ENCODE data around the gene GGT1. TPM values are rescaled to one million over a fixed set of nuclear protein-coding genes. Genes with fewer than 3 reads are reported as not detected.
"Not testable (repeated sequence)": the region's sequence is repeated elsewhere in the genome, so short reads cannot be mapped to it uniquely, and the experiment has no call there.

Gene GGT1
- total RNA-seq, 1 donor from 2014 or later, result 4.8 TPM

DNA sequence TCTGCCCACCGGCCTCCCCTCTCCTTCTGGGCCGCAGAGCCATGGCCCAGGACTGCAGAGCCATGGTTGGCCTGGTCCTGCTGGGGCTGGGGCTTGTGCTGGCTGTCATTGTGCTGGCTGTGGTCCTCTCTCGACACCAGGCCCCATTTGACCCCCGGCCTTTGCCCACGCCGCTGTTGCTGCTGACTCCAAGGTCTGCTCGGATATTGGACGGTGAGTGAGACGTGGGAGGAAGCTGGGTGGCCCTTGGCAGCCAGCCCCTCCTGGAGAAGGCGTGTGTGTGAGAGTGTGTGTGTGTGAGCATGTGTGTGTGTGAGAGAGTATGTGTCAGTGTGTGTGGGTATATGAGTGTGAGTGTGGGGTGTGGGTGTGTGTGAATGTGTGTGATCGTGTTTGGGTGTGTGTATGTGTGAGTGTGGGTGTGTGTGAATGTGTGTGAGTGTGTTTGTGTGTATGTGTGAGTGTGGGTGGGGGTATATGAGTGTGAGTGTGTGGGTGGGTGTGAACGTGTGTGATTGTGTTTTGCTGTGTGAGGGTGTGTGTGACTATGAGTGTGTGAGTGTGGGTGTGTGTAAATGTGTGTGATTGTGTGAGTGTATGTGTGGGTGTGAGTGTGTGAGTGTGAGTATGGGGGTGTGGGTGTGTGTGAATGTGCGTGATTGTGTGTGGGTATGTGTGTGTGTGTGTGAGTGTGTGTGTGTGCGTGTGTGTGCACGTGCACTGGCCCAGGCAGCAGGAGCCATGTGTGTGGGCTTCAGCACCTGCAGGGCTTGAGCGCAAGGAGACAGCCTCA lies 30.4 kb downstream of the GGT1 start:
- DNase-seq (ENCODE audit: low spot score), result peak; percentile 27

DNA sequence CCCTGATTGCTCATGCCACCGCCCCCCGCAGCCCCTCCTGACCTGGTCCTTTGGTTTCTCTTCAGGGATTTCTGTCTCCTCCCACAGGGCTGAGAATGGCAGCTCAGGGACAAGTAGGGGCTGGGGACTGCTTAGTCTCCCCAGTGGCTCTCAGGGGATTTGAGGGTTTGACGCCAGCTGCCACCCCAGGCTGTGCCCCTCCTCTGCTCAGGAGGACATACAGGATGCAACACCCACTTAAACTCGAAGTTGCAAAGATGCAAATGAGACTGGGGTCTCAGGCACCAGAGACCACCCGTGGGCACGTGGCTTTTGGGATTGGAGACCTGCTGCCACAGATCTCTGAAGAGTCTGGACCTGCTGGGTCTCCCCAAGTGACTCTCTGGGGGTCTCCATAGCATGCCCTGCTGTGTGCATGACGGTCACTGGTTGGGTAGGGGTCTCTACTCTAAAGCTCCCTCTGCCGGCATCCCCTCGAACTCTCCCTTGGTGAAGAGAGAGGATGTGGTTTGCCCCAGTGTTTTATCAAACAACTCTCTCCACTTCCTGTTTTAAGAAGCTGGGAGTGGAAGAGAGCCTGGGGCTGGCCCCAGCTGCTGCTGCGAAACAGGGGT lies 31.9 kb downstream of the GGT1 start:
- DNase-seq (ENCODE audit: low spot score), result not testable (repeated sequence)

DNA sequence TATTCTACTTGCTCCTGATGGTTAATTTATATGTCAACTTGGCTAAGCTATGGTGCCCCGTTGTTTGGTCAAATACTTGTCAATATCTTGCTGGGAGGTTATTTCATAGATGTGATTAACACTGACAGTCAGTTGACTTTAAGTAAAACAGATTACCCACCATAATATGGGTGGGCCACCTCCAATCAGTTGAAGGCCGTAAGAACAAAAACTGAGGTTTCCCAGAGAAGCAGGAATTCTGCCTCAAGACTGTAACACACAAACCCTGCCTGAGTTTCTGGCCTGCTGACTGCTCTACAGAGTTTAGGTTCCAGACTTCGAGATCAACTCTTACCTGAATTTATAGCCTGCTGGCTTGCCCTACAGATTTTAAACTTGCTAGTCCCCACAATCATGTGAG lies 33.5 kb downstream of the GGT1 start:
- not testable (repeated sequence) for DNase-seq (ENCODE audit: low spot score)

DNA sequence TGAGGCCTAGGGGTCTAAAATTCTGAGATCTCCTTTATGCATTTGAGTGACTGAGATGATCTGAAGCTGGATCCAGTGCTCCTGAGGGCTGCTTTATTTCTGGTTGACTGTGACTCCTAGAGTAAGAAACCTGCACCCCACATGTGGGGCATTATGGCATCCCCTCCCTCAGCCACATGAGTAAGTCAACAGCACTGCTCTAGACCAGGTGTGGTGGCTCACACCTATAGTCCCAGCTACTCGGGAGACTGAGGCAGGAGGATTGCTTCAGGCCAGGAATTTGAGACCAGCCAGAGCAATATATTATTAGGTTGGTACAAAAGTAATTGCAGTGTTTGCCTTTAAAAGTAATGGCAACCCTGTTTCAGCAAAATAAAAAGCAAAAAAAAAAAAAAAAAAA lies 39.3 kb downstream of the GGT1 start:
- DNase-seq (ENCODE audit: low spot score), result not testable (repeated sequence)

DNA sequence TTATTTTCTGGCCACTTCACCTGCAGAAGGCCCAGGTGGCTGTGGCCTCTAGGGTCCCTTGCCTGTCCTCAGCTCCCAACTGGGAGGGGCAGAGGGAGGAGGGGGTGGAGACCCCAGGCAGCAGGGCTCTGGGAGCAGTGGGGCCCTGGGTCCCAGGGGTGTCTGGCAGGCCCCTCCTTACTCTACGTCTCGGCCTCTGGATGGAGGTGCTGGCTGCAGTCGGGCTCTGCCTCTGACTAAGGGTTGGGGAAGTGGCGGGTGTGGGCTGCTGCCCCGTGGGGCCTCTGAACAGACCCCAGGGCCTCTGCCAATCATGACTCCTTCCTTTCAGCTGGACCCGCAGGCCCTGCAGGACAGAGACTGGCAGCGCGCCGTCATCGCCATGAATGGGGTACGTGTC lies 41.4 kb downstream of the GGT1 start:
- not testable (repeated sequence) for DNase-seq (ENCODE audit: low spot score)

DNA sequence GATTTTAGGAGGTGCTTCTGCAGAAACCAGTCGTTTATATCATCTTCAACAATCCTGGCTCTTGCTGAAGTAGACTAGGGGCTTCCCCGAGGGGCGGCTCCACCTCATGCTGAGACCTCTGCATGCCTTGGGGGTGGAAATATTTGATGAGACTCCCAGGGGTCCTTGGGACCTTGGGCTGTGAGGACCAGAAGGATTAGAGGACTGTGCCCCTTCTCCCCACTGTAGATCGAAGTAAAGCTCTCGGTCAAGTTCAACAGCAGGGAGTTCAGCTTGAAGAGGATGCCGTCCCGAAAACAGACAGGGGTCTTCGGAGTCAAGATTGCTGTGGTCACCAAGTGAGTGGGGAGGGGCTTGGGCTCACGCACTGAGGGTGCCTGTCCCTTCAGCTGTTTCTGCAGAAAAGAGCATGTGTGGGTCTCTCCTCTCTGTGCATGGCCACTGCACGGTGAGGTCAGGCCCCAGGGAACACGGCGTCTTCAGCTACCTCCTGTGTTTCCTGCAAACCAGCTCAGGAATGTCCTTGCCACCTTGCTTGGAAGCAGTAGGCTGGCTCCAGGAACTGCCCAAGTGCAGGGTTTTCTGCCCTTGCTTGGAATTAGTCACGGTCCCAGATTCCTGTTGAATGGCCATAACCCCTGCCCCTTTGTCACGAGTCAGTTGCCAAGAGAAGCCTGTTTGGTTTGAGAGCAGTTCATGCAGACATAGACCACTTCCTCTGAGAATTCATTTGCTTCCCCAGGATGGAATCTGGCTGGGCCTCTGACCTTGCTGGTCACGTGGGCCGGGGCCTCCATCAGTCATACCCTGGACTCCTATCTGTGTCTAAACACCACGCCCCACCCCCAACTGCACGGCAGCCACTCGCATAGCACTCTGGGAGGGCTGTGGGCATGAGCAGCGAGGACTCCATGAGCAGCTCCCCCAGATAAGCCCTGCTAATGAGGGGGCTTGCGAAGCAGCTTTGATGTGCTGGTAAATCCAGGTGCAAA lies 42.7 kb downstream of the GGT1 start:
- DNase-seq (ENCODE audit: low spot score), result not testable (repeated sequence)

DNA sequence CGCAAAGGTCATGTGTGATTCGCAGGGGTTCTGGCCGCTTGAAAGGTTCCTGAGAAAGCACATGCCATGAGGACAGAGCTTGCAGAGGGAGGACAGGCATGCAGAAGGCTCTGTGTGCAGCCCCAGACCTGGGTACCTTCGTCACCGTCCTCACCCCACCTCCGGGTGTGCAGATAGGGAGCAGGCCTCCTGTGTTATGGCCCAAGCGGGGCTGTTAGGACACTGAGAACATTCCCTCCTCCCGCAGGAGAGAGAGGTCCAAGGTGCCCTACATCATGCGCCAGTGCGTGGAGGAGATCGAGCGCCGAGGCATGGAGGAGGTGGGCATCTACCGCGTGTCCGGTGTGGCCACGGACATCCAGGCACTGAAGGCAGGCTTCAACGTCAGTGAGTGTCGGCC lies 43.8 kb downstream of the GGT1 start:
- not testable (repeated sequence) for DNase-seq (ENCODE audit: low spot score)

DNA sequence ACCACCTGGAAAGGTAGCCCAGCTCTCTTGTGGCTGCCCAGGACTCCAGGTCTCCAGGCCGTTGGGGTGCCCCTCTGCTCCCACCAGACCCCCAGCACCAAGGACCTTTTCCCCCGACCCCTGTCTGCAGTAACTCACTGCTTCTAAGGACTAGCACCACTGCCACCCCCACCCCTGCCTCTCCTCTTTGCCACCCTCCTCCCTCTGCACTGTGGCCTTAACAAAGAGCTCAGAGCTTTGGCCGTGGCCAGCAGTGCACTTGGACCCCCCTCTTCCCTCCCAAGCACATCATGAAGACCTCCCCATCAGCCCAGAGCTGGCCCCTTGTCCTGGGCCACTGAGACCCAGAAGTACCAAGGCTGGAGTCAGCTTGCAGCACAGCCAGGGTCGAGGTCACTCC lies 46.4 kb downstream of the GGT1 start:
- DNase-seq (ENCODE audit: low spot score), result not testable (repeated sequence)

DNA sequence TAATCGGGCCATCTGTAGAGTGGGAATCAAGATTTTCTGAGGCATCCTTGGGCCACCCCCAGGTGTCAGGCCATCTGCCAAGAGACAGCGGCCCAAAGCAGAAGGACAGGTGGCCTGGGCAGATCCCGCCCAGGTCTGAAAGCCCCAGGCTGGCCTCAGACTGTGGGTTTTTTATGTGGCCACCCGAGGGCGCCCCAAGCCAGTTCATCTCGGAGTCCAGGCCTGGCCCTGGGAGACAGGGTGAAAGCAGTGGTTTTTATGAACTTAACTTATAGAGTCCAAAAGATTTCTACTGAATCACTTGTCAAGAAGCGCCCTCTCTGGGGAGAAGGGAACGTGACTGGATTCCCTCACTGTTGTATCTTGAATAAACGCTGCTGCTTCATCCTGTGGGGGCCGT lies 47.9 kb downstream of the GGT1 start:
- DNase-seq (ENCODE audit: low spot score), result not testable (repeated sequence)

DNA sequence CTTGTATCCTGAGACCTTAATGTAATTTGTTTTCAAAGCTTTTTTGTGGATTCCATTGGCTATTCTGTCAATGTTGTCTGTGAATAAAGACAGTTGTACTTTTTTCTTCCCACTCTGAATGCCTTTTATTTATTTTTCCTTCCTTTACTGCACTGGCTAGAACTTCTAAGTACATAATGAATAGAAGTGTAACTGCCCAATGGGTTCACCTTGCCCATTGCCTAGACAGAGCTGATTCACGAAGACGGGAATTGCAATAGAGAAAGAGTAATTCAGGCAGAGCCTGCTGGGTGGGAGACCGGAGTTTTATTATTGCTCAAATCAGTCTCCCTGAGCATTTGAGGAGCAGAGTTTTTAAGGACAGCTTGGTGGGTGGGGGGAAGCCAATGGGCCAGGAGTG lies 62.4 kb downstream of the GGT1 start:
- DNase-seq (ENCODE audit: low spot score), result not testable (repeated sequence)

DNA sequence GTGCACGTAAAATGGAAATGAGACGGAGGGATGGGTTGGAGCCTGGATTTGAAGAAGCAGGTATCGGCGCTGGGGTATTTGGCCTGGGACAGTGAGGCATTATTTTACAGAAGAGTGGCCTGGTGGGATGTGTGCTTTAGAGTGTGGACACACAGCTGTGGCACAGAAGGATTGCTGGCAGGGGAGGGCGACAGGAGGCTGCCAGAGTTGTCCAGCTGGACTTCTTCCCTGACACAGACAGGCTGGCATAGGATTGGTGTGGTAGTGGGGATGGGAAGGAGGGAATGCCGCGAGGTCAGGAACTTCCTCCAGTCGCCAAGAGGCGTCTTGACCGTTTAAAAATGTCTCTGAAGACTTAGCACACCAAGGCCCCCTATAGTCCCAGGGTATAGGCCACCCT lies 64.9 kb downstream of the GGT1 start:
- not testable (repeated sequence) for DNase-seq (ENCODE audit: low spot score)

DNA sequence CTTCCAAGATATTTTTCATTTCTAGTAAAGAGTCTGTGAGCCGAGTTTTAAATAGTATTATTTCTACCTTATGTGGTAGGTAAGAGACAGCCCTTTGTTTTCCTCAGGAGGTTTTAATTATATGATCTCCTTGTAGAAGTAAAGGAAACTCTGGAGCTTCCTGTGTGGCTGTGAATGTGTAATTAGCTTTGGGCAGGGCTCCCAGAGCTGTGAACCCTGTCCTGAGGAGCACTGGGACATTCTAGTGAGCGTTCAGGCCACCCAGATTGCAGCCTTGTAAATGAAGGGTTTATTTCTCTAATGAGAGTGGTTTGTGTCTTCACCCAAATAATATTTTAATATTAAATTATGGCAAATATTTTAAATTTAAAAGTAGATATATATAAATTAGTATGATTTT lies 69.5 kb downstream of the GGT1 start:
- DNase-seq (ENCODE audit: low spot score), result not testable (repeated sequence)

Other genes starting within 250 kb of the GGT1 start
- gene ADORA2A, start 175.6 kb upstream of the GGT1 start, total RNA-seq (ENCODE audit: insufficient read depth, low replicate concordance), result 0.48 TPM
- 1.9 TPM for gene UPB1, start 107.9 kb upstream of the GGT1 start, total RNA-seq (ENCODE audit: insufficient read depth, low replicate concordance)
- gene GUCD1, start 48.1 kb upstream of the GGT1 start, total RNA-seq (ENCODE audit: insufficient read depth, low replicate concordance), result 70.5 TPM
- 101 TPM for gene SNRPD3, start 47.2 kb upstream of the GGT1 start, total RNA-seq (ENCODE audit: insufficient read depth, low replicate concordance)
- 17.3 TPM for gene LRRC75B, start 10.1 kb upstream of the GGT1 start, total RNA-seq (ENCODE audit: insufficient read depth, low replicate concordance)
- gene PIWIL3, start 171.5 kb downstream of the GGT1 start, total RNA-seq (ENCODE audit: insufficient read depth, low replicate concordance), result 0.24 TPM
- 1.2 TPM for gene SGSM1, start 203.0 kb downstream of the GGT1 start, total RNA-seq (ENCODE audit: insufficient read depth, low replicate concordance)

Data from umbilical cord (tissue), 2 donors.